Stimulated activated CD4-positive, alpha-beta T cell treated with anti-CD3 and anti-CD28 coated beads, Interleukin-4, amount 100 ng/mL, for 48 hours (primary cell): Measurements from ENCODE around the gene MN1.

Source experiments
- DNase-seq, 2 donors: peaks; one replicate each; pipeline ENCODE4 v3.0.0-alpha.2; 2020; ENCODE audit warnings: low read depth in 2 of 2

The MN1 gene

DNA sequence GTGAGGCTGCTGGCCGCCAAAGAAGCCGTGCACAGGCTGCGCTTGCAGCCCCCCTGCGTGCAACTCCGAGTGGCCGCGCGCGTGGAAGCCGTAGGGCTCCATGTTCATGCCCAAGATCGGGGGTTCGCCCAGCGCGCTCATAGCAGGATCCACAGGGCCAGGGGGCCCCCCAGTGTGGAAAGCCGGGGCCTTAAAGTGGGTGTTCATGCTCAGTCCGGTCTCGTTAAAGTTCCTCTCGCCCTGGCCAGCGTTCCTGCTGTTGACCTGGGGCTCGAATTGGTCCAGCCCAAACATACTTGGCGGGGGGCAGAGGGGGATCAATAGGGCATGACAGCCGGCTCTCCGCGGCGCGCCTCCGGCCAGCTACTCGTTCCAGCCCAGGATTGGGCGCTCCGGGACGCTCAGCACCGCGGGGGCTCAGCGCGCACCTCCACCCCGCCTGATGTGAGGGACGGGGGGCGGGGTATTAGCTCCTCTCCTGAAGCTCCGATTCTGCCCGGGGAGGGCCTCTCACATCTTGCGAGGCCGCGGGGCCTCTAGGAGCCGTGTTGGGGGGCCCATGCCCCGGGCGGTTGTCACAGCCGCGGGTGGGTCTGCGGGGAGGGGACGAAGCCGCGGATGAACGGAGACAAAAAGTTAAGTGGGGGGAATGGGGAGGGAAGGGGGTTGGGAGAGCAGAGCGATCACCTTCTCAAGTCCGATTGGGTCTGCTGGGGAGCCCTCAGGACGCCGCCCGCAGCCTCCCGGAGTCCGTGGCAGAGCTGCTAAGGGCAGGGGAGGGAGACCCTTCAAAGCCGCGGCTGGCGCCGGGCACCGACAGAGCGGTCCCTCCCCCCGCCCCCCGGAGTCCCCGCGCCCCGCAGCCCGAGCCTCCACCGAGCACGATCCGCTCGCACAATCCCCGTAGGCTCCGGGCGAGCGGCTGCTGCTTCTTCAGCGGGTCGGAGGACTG, 1.0 kb downstream of the MN1 start:
- no peak for DNase-seq

DNA sequence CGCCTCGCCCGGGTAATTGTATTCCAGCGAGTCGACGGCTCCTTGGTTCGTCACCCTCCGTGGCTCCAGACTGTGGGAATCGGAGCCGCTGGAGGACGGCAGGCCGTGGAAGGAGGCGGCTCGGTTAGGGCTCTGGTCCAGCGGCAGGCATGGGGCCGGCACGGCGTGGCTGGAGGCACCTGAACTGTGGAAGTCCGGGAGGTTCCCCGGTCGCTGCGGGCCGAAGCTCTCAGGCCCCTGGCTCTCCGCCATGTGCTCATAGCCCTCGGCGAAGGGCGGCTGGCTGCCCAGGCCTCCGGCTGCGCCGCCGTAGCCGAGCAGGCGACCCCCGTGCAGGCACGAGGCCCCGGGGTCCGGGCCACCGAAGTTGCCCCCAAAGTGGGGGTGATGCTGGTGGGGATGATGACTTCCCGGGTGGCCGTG, 1.7 kb downstream of the MN1 start:
- DNase-seq: no peak

DNA sequence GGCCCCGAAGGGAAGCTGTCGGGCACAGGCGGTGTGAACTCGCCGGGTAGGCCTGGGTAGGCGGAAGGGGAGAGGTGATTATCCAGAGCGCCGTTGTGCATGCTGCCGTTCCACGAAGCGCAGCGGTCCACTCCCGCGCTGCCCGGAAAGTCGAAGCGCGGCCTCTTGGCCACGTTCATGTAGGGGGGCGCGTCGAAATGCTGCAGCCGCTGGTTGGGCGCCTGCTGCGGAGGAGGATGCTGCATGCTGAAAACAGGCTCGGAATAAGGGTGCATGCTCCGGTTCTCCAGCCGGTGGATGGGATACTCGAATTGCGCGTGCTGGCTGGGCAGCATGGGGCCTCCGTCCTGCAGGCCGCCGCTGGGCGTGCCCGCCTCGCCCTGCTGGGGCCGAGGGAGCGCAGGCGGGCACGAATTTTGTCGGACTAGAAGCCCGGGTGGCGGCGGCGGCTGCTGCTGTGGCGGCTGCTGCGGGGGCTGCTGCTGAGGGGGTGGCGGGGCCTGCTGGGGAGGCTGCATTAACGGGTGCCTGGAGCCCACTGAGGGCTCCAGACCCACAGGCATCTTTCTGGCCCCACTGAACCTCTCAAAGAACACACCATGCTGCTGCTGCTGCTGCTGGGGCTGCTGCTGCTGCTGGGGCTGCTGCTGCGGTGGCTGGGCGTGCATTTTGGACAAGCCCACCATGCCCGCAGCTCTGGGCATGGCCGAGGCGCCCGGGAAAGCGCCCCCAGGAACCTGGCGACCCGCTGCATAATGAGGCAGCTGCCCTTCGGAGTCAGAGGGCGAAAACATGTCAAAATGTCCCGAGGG, 2.3 kb downstream of the MN1 start:
- no peak for DNase-seq

DNA sequence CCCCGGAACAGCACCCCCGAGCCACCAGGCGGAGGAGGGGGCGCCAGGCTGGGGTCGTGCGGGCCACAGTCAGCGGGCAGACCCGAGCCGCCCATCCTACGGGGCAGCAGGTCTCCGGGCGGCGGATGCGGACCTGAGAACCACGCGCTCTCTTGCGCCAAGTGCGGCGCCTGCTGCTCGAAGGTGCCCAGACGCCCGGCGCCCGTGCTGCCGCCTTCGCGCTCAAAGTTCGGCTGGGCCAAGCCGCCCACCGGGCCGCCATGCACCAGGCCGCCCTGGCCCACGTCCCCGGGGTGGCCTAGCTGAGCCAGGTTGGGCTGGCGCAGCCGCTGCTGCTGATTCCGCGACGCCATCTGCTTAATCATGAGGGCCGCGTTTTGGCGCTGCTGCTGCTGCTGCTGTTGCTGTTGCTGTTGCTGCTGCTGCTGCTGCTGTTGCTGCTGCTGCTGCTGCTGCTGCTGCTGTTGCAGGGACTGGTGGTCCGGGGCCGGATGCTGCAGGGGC, 3.0 kb downstream of the MN1 start:
- DNase-seq: no peak

DNA sequence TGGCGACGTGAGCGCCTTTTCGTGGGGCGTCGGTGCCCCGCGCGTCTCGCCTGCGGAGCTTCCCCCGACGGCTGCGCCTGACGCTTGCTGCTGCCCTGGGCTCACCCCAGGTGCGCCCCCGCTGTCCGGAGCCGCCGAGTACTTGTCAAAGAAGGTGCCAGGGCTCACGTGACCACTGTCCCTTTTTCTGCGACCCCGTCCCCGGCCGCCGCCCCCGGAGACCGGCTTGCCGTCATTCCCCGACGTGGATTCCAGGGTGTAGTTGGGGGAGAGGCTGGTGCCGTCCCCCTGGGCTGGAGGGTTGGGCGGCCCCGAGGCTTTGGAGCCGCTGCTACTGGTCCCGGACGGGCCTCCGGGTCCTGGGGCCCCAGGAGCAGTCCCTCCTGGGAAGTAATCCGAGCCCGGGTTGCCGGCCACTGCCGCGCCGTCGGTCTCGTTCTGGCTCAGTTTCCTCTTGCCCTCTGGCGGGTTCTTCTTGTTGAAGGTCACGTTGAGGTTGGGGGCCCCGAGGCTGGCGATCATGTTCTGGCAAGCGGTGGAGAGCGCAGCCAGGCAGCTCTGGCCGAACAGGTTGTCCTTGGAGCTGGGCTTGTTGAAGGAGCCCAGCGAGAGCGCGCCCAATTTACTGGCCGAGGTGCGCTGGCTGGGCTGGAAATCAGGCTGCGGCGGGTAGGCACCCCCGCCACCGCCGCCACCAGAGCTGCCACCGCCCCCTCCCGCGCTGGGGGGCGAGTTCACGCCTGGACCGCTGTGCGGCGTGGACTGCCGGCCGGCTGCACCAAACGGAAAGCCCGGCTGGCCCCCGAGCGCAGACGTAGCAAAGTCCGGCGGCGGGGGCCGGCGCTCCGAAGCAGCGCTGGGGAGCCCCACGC, 3.8 kb downstream of the MN1 start:
- no peak for DNase-seq

DNA sequence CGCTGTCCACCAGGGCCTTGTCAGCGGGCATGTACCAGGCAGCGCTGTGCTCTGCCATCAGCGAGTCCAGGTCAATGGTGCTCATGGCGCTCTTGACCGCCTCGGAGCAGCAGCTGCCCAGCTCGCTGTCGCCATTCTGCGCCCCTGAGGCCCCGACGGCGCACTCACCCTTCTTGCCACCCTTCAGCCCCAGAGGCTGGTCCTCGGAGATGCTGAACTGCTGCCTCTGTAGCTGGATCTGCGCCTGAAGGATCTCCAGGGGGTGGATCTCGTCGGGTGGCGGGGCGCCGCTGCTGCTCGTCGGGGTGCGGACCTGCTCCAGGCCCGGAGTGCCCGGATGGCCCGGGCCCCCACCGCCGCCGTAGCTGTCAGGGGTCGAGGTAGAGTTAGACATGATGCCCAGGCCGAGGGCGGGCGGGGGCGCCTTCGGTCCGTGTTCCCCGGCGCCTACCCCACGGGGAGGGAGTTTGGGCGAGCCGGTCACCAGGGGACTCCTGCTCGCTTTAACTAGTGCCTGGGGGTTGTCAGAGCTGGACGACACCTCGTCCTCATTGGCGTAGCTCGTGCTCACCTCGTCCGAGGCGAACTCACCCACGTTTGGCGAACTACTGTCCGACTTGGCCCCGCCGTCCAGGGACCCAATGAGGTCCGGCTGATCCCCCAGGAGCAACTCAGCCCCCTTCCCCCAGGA, 4.6 kb downstream of the MN1 start:
- DNase-seq: no peak

DNA sequence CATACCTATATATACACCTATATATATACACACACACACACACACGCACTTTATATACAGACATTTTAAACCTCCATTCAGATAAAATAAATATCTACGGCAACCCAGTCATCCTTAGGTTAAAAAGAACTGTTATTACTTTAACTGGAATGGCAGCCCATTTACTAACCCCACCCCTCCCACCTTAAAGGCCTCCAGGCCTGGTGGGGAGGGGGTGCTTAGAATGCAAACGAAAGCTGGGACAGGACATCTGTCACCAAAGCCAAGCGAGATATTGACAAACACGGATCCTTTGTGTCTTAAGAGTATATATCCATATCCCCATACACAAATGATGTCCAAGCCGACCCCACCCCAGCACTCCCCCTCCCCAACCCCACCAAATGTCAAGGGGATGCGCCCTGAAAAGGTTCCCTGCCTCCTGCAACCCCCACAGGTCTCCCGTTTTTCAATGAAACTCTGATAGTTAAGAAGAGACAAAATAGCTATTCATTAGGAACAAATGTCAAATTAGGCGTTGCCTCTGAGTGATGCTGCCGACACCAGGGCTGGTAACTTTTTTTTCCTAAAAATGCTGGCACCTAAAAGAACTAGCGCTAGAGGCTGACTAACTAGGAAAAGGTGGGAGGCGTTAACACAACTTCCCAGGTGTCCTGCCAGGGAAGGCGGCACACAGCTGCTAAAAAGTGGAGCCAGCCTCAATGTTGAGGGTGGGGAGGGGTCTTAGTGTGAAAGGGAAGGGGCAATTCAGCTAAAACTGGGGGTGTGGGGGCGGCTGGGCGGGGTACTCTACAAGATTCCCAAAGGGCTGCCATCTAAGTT, 5.6 kb downstream of the MN1 start:
- no peak for DNase-seq

DNA sequence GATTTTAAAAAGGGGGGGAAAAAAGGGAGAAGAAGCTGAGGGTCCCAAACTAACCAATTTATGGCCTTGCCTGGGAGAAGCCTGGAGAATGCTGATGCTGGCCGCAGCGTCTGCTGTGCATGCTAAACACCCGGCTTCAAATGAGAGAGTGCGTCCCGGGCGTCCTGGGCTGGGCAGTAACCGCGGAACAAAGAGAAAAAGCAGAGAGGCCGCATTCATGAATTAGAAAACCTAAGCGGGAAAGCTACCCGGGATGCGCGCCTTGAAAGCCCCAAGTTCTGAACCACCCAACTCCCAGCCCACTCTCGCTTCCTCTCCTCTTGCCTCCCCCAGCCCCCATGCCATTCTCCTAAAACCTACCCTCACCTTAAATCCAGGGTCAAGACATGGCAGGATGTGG, 6.5 kb downstream of the MN1 start:
- no peak for DNase-seq

DNA sequence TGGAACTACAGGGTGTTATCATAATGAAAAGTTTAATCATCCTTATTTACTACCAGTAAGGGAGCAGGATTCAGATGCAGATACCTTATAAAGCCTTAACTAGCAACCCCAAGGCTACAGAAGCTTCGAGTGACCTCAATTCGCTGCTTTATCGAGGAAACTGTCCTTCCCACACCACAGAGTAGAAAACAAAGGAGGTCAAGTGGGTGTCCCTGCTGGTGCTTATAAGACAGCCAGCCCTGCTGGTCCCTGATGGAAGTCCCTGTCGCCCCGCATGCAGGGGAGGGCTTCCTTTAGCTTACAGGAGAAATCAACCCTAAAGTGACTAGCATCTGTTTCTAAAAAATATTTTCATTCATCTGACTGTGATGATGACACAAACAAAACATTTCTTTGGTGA, 7.3 kb downstream of the MN1 start:
- DNase-seq: no peak

DNA sequence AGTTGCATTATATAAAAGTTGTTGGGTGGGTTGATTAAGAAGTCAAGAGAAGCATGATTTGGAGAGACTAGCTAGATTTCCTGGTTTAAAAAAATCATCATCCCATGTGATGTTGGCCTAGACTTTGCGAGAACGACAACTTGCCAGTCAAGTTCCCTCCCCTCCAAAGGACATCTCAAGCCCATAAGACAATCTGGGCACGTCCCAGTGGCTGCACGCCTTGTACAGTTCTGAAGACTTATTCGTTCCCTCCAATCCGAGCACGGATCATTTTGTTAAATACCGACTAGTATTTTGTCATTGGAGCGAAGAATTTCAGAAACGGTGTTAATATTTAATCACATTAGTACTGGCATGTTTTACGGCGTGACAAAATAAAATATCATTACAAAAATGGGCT, 8.0 kb downstream of the MN1 start:
- DNase-seq: no peak

DNA sequence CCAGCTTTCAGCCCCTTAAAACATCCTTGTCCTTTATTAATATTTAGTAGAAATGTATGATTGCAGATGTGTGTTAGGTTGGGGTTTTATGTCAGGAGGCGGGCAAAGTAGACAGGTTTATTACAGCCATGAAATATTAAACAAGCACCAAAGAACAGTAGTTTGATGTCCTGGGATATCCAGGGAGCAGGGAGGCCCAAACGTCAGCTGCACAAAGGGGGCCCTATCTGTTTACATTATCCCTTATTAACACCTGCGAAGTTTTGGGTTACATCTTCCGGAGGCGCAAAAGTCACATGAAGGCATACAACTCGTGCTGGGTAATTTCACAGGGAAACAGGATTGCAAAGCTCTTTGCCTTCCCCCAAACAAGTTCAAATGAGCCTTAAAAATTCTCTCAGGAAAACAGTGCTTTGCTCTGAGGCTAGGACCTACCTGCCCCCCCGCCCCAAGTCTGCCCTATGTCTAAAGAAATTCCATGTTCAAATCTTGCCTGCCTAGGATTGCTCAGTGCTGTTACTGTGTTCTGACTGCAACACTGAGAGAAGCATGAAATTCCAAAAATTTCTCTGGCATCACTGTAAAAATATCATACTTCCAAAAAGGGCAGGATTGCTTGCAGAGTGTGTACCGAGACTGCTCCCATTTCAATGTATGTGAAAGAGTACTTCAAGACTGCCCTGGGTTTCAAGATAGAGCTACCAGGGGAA, 8.9 kb downstream of the MN1 start:
- no peak for DNase-seq

DNA sequence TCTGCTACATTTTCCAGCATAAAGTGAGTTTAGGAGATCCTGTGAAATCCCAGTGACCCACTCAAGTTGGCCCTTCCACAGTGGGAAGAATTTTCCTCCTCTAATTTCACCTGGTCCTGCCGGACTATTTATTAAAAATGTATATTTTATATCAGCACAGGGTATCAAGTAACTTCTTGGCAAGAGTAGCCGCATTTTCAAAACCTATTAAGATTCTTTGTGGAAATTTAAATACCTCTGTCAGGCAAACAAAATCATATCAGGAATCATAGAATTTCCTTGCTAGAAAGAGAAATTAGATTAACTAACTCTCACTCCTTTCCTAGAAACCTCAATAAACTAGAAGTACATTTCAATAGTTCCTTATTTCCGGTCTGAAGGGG, 9.7 kb downstream of the MN1 start:
- DNase-seq: no peak

DNA sequence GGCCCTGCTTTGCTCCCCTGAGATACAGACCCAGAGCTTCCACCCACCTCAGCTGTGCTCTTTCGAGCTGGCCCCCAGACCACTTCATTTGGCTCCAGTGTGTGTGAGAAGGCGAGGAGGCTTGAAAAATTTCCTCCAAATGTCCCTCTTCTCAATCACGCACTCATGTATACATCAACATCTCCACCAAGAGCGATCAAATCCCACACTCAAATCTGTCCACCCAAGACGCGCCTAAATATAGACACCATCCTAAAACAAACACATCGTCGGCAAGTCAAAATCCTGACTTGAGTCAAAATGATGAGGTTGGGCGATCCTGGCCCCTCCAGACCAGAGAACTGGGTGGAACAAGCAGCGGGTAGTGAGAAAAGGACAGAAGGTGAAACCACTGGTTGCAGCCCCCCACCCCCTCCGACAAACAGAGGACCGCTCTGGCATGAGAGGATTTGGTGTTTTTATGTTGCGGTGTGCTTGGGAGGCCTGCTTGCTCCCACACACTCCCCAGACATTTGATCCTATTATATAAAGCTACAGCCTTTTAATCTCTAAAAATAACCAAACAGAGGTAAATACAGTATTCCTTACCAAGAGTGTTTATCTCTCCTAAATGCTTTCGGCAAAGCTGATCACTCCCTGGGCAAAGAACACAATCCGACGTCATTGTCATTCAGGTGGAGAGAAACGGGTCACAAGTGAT, 10.2 kb downstream of the MN1 start:
- DNase-seq: no peak

DNA sequence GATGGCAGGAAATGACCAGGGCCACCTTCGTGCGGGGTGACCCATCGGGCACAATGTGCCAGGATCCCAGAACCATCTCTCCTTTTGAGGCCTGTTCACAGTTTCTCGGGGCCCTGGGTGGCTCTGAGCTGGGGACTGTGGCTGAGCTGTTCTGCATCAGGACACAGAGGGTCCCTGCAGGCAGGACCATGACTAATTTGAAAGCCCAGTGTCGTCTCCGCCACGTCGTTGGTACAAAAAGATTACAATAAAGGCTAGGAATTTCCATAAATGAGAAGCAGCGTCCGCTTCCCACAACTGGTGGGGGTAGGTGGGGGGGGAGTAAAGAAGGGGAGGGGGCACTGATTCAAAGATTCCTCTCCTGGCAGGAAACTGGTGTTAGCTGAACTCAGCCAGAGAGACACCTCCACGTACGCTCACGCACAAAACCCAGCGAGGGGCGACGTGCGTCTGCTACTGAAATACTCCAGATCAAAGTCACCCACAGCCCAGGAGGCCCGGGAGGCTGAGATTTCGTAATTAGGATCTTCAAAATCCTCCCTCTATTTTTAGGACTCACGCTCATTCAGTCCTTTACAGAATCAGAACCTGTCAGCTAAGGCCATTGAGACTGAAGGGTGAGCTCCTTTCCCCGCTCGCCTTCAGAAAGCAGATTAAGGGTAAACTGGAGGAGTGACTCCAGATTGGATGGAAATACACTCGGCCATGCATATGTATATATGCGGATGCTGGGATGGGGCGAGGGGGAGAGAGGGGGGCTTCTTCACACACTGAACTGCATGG, 11.0 kb downstream of the MN1 start:
- DNase-seq: no peak

DNA sequence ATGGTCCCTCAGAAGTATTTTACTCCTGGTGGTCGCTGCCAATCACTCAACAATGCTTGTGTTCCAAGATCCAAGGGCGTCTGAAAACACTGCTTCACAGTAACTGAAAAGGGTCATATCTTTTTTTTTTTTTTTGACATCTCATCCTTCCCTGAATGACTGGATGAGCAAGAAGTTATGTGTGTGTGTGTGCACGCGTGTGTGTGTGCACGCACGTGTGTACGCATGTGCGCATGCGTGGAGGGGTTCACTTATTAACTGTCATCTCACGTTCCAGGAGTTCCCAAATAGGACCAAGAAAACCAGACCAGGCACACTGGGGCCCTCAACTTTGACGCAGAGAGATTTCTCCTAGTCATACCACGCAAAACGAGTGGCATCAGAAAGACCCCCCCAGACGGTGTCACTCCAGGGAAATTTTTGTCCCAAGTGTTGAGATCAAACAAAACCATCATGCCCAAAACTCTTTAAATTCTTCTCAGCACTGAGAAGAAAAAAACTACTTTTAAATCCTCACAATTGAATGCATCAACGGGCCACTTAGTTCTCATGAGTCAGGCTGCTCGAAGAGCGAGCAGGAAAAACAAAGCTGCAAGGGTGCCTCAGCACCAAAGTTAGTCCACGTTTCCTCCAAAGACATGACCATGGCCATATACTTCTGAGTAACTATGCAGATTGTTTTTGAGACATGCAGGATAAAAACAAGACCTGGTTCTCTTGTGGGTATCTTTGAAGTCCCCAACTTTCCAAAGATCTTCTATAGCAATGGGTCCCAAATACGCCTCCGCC, 12.9 kb downstream of the MN1 start:
- no peak for DNase-seq

DNA sequence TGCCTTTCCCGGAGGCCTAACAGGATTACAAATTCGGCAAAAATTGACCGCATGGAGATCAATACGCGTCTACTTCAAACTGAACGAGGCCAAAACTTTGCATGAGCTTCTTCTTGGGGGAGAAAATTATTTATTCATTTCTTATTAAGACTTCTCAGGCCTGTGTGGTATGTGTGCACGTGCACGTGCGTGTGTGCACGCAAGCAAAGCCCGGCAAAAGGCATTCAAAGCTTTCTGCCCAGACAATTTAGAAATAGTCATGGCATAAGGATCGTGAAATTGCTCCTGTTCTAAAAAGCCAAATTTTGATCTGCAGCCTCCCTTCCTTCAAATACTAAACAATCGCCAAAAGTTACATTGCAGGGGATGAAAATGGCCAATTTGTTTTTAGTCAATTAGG, 14.6 kb downstream of the MN1 start:
- no peak for DNase-seq

DNA sequence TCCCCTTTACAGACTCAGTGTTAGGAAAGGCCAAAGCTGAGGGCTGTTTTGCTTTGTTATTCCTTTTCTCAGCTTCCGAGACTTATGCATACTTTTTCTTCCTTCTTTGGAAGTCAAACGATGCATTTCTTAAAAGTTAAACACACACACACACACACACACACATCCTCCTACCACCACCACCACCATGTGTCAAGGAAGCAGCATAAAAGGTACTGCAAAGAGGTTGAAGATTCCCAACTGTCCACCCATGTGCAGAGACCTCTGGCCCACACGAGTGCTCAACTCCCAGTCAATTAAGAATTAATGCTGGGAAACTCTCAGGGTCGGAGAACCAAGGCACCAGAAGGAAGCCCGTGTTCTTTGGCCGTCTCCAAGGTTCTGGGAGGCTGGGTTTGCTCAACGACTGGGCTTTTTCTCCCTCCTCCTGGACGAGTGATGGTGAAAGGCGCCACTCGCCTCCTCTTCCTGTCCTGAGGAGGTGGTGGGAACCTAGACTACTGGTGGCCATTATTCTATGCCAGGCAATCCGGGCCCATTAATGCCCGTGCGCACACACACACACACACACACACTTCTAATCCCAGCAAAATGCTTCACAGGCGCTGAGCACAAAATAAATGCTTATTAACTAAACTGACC, 15.1 kb downstream of the MN1 start:
- DNase-seq: no peak
